Posterior cingulate gyrus (tissue), 11 donors: Measurements from ENCODE around the gene RNU6-9.

Experiments
- DNase-seq, 10 donors: peaks; one replicate each; pipeline versions ENCODE4 v3.0.0 to v3.0.0-alpha.2; 2020 to 2021; ENCODE audit warnings: mixed read lengths in 3 of 10
- intact Hi-C: fragments of 100-400 bp; cut with DNase I; formaldehyde crosslinking; loops from one replicate; pipeline ENCODE4 v1.15.1; 2023

The RNU6-9 gene

DNA sequence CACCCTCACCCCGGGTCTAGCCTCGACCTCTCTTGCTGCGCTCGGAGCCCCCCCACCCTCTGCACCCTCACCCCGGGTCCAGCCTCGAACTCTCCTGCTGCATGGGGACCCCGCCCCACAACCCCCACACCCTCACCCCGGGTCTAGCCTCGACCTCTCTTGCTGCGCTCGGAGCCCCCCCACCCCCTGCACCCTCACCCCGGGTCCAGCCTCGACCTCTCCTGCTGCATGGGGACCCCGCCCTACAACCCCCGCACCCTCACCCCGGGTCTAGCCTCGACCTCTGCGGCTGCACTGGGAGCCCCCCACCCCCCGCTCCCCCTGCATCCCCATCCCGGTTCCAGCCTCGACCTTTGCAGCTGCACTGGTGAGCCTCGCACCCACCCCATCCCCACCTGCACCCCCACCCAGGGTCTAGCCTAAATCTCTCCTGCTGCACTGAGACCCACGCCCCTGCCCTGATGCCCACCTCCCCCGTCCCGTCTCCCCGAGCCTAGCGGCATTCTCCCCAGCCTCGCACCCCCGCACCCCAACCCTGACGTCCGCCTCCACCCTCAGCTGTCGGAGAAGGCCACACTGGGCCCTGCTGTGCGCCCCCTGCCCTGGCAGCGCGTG lies 32.0 kb upstream of the RNU6-9 start:
- DNase-seq = no peak
- intact Hi-C loops = loop anchor here (5.0 kb wide), 1 partner anchor 121 kb away; the partner anchor contains the start of gene WDR18

- no peak for DNase-seq
These were observed 31.3 kb upstream of the RNU6-9 start for GRCh38 chr19:861756-862580.

GRCh38 chr19:862581-863314 lies 30.5 kb upstream of the RNU6-9 start:
- intact Hi-C loops = loop anchor here (2.0 to 5.0 kb wide), 2 partner anchors 58 to 120 kb away; partner anchors contain the start of gene WDR18
- peak in 1 of 10 donors; percentile 82 for DNase-seq

More at GRCh38 chr19:861756-862580, 31.3 kb upstream of the RNU6-9 start:
- intact Hi-C loops = loop anchor here (2.0 to 5.0 kb wide), 2 partner anchors 59 to 120 kb away; partner anchors contain the start of gene WDR18

DNA sequence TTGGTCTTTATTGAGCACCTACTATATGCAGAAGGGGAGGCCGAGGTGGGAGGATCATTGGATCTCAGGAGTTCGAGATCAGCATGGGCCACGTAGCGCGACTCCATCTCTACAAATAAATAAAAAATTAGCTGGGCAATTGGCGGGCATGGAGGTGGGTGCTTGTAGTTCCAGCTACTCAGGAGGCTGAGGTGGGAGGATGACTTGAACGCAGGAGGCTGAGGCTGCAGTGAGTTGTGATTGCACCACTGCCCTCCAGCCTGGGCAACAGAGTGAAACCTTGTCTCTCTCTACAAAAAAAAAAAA lies 30.0 kb upstream of the RNU6-9 start:
- intact Hi-C loops = loop anchor here (2.0 to 5.0 kb wide), 2 partner anchors 58 to 119 kb away; partner anchors contain the start of gene WDR18
- no peak for DNase-seq

GRCh38 chr19:866769-867300 lies 26.4 kb upstream of the RNU6-9 start:
- peak in 1 of 10 donors; percentile 81 for DNase-seq
- intact Hi-C loops = no loop called here

- no peak for DNase-seq
- intact Hi-C loops = no loop called here
These were observed 25.9 kb upstream of the RNU6-9 start for GRCh38 chr19:867301-867793.

DNA sequence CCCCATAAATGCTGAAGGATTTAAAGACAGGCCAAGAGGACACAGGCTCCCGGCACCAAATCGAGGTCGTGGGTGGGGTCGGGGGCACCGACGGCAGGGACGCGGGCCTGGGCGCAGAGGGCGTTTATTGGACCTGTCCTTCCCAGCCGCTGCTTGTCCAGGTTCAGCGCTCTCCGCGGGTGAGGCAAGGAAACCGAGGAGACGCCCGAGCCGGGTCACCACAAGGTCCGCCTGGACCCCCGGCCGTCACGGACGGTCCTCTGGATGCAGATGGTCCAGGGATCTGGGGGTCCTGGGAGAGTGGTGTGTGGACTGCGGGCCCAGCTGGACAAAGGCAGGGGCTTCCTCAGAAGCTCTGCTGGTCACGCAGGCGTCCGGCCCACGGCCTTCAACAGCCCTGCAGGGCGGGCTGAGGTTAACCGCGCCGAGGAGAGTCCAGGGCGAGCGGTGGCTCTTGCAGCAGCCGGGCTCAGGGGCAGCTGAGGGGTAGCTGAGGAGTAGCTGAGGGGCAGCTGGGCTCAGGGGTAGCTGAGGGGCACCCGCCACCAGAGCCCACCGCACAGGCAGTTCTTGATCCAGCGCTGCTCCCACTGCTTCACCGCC lies 25.3 kb upstream of the RNU6-9 start:
- DNase-seq = no peak
- intact Hi-C loops = no loop called here

DNA sequence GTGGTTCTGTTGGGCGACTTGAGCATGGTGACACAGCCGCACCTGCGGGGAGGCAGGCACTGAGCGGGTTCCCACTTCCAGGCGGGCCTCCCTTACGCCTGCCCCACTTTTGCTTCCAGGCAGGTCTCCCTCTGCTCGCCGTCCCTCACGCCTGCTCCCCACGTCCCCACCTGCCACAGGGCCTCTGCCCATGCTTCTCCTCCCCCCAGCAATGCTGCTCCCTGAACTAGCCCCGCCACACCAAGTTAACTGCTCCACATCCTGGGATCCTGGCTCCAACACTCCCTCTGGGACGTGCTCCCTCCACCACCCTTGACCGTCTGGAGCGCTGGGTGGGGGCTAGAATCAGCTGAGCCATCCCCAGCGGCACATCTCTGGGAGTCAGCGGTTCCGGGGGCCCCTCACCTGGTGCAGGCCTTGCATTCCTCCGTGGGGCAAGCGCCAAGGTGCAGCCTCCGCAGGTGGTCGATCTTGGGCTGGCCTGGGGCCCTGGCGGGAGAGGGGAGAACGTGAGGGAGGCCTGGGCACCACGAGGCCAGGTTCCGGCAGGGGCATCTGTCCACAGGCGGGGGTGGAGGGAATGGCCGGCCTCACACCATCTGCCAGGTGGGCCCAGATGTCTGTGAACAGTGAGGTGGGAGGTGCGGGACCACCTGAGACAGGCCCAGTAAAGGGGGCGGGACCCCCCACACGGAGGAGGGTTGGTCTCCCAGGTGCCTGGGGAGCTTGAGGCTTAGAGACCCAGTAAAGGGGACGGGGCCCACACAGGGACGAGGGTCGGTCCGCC lies 24.6 kb upstream of the RNU6-9 start:
- intact Hi-C loops = no loop called here
- no peak for DNase-seq

- no peak for DNase-seq
These were observed 23.8 kb upstream of the RNU6-9 start for GRCh38 chr19:869245-870177.

GRCh38 chr19:870314-870713 lies 23.0 kb upstream of the RNU6-9 start:
- no peak for DNase-seq
- intact Hi-C loops = no loop called here

More at GRCh38 chr19:869245-870177, 23.8 kb upstream of the RNU6-9 start:
- intact Hi-C loops = no loop called here

DNA sequence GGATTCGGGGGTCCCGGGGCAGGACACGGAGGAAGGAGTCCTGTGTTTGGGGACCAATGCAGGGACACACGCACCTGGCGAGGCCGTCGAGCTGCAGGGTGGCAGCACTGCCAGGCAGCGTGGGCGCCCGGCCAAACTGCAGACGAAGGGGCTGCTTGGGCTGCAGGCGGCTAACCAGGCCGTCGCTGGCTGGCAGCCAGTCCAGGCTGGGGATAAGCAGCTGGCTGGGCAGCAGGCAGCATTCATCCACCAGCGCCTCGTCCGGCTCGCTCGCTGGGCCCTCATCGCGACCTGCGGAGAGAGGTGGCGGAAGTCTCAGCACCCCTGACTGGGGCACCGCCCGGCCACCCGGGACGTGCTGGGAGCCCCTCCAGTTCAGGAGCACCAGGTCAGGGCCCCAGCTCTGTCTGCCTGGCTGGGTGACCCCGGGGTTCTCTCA lies 22.3 kb upstream of the RNU6-9 start:
- DNase-seq = peak in 9 of 10 donors; percentile 46 to 94 (median 67)
- intact Hi-C loops = no loop called here

DNA sequence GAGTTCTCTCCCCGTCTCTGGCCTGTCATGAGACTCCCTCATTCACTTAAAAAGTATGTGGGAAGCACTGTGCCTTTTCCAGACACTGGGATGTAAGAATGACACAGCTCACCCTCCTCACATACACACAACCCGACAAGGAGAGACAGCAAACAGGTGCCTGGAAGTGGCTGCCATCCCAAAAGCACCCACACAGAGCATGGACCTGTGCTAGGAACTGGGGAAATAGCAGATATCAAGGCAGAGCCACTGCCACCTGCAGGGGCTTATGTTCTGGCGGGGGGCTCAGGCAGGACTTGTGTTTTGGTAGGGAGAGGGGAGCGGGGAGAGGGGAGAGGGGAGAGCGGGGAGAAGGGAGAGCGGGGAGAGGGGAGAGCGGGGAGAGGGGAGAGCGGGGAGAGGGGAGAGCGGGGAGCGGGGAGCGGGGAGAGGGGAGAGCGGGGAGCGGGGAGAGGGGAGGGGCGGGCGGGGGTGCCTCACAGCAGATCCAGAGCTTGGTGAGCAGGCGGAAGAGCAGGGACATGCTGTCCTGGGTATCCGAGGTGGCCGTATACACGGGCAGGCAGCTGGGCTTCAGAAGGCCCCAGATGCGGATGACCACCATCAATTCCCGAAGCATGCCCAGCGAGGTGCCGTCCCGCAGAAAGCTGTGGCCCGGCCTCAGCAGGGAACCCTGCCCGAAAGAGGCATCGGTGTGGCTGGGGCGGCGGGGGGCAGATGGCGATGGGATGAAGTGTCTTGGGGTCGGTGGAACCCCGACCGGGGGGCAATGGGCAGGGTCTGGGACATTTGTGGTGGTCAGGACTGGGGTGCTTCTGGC lies 21.6 kb upstream of the RNU6-9 start:
- DNase-seq = peak in 1 of 10 donors; percentile 74
- intact Hi-C loops = no loop called here

DNA sequence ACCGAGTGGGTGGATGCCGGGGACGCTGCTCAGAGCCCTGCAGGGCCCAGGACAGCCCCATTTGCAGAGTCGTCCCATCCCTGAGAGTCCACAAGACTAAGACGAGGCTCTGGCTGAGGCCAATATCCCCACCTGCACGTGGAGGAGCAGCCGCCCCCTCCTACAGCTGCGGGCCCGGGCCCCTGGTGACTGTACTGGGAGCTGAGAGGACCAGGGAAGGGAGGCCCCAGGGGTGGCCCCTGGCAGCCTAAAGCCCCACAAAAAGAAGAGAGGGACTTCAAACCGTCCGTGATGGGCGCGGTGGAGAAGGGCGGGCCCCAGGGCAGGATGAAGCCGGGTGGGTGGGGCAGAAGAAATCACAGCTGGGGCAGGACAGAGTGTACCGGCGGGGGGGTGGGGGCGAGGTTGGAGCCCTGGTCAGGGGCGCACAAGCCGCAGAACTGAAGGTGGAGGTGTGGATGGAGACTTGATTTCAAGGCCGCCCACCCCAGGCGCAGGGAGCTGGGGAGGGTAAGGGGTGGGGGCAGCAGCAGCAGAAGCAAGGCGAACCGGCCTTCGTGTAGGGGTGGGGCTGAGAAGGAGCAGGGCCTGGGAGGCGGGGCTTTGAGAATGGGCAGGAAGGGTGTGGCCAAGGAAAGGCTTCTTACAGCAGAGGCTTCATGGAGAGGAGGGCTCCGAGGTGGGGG lies 20.9 kb upstream of the RNU6-9 start:
- intact Hi-C loops = no loop called here
- no peak for DNase-seq

DNA sequence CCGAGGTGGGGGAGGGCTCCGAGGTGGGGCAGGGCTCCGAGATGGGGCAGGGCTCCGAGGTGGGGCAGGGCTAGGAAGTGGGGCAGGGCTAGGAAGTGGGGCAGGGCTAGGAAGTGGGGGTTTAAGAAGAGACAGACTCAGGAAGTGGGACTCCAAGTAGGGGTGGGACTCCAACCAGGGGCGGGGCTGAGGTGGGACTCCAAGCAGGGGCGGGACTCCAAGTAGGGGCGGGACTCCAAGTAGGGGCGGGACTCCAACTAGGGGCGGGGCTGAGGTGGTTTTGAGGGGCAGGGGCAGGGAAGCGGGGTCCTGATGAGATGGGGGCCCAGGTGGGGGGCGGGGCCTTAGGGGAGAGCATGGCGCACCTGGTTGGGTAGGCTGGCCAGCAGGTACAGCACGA lies 20.2 kb upstream of the RNU6-9 start:
- DNase-seq = no peak
- intact Hi-C loops = no loop called here

- no peak for DNase-seq
- intact Hi-C loops = no loop called here
These were observed 19.7 kb upstream of the RNU6-9 start for GRCh38 chr19:873561-874041.

GRCh38 chr19:875265-875879 lies 17.9 kb upstream of the RNU6-9 start:
- intact Hi-C loops = no loop called here
- no peak for DNase-seq
